Inflammatory macrophage treated with lipopolysaccharide for 1 hour (primary cell): ENCODE data around the gene ARL13B.
"Not testable (repeated sequence)": the region's sequence is repeated elsewhere in the genome, so short reads cannot be mapped to it uniquely, and the experiment has no call there.

Source experiments
- DNase-seq, 2 donors: peaks; one replicate each; pipeline ENCODE4 v3.0.0-alpha.2; 2020 to 2022

ARL13B gene

GRCh38 chr3:93979850-93980676, at the start of gene ARL13B:
Gene ARL13B, plus strand, starts transcription at chr3:93980155. Its CDS starts 269 bp downstream, at chr3:93980424.
- DNase-seq: peak; percentile 96 to 98

DNA sequence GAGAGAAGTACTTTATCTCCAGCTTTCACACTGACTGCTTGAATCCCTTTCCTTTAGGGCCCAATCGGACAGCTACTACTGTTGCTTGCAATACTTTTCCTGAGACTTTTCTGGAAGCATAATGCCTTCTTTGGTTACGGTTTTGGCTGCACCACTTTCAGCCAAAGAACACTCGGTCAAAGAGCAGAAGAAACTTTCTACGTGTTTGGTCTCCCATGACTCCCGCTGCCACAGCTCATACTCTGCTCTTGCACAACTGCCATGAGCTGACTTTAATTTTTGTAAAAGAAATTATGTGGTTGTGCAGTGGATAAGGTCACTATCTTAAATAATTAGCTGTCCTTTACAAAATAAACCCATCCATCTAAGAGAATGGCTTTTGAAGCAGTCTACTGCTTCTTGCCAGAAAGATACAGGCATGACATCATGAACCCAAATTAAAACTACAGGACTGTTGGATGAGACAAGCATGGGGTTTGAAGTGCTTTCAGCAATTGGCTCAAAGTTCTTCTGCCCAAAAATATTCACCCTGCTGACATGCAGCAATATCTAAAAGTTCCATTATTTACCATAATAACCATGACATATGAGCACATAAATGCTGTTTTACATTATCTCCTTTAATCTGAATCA, 48.2 kb upstream of the ARL13B start:
- DNase-seq: no peak

GRCh38 chr3:93934366-93935046, 45.4 kb upstream of the ARL13B start:
- no peak for DNase-seq

- no peak for DNase-seq
Observed at GRCh38 chr3:93936549-93936948, 43.4 kb upstream of the ARL13B start.

GRCh38 chr3:93937485-93937884, 42.5 kb upstream of the ARL13B start:
- DNase-seq: not testable (repeated sequence)

GRCh38 chr3:93949958-93950357, 30.0 kb upstream of the ARL13B start:
- DNase-seq: not testable (repeated sequence)

- no peak for DNase-seq
Observed at GRCh38 chr3:93961026-93961425, 18.9 kb upstream of the ARL13B start.

DNA sequence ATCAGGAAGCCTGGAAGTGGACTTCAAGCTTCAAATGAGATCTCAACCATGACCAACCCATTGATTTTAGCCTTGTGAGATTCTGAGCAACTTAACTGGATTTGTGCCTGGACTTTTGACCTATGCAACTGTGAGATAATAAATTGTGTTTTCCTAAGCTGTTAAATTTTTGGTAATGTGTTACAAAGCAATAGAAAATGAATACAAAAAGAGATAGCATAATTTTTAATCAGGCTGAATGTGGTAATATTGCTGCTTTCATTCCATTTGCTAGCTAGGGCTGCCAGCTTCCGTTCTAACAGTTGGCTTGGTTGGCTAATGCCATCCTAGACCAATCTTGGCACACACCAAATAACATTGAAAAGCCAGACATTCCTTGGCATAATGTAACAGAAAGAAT, 18.5 kb upstream of the ARL13B start:
- DNase-seq: no peak

GRCh38 chr3:93962798-93963197, 17.2 kb upstream of the ARL13B start:
- no peak for DNase-seq

GRCh38 chr3:93965106-93965505, 14.8 kb upstream of the ARL13B start:
- not testable (repeated sequence) for DNase-seq

- no peak for DNase-seq
Observed at GRCh38 chr3:93969443-93969842, 10.5 kb upstream of the ARL13B start.

DNA sequence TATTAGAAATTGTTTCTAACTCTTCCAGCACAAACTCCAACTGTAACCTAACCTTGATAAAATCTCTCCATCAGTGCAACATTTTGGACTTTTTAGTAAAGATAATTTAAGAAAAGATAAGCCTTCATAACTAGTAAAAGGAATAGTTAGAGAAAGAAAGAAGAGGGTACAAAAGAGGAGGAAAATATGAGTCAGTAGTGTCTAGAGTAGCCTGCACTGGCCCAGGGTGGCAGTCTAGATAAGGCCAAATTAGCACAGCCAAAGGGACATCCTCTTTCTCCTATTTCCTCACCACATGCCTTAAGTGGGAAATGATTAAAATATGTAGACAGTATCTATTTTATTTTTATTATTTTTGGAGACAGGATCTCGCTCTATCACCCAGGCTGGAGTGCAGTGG, 10.0 kb upstream of the ARL13B start:
- DNase-seq: no peak

GRCh38 chr3:93973131-93974126, 6.5 kb upstream of the ARL13B start, which contains the start of gene PROS1:
Gene PROS1, minus strand, starts transcription at chr3:93973896. Its CDS starts 147 bp downstream, at chr3:93973749.
- DNase-seq: peak; percentile 70 to 77

GRCh38 chr3:93981649-93982048, 1.7 kb downstream of the ARL13B start:
- DNase-seq: no peak

- no peak for DNase-seq
Observed at GRCh38 chr3:93983408-93983807, 3.5 kb downstream of the ARL13B start.

DNA sequence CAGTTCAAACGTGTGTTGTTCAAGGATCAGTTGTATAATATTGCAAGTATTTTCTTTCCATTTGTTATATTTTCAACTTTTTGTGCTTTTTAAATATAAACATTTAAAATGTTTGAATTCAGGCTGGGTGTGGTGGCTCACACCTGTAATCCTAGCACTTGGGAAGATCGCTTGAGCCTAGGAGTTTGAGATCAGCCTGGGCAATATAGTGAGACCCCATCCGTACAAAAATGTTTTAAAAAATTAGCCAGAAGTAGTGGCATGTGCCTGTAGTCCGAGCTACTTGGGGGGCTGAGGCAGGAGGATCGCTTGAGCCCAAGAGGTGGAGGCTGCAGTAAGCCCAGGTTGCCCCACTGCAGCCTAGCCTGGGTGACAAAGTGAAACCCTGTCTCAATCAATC, 4.7 kb downstream of the ARL13B start:
- DNase-seq: no peak

DNA sequence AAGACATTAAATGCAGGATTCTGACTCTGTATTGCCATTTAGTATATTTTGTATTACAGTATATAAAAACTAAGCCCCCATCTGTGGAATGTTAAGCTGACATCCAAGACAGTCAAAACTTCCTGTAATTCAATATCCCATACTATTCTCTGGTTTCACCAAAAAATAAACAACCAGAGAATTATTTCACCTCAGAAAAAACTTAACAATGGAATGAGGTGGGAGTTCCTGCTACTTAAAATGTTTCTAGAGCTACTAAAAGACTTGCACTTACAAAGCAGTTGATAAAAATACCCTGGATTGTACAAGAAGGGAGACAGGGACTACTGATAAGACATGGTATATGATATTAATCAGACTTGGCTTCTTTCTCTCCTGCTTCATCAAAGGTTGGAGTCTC, 8.3 kb downstream of the ARL13B start:
- no peak for DNase-seq

- DNase-seq: no peak
Observed at GRCh38 chr3:93988764-93989163, 8.8 kb downstream of the ARL13B start.

GRCh38 chr3:93989241-93989640, 9.3 kb downstream of the ARL13B start:
- DNase-seq: no peak

GRCh38 chr3:93991631-93992030, 11.7 kb downstream of the ARL13B start:
- no peak for DNase-seq

DNA sequence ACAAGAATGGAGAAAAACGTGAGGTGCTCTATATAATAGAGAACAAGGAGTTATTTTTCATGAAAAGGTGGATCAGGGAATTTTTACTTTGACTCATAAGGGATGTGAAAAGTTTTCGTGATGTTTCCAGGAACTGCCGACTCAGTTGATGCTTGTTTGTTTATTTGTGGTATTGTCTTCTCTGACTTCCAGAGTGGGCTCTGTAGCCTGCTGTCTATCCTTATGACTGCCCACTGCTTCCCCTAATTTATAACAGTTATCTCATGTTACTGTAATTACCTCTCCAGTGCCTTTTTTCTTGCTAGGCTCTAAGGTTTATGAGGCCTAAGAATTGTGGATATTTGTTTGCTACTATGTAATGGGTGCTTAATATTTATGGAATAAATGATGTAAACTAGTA, 12.3 kb downstream of the ARL13B start:
- no peak for DNase-seq

DNA sequence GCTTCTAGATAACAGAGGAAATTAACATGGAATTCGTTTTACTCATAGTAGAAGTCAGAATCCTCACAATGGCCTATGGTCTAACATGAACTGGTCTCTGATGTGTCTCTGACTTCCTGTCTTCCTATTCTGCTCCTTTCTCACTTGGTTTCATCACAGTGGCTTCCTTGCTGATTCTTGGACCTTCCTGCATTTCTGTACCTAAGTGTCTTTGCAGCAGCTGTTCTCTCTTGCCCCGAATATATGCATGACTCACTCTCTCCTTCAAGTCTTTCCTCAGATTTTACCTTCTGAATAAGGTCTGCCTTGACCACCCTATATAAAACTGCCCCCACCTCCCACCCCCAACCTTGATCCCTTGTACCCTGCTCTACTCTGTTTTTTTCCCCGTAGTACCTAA, 14.1 kb downstream of the ARL13B start:
- DNase-seq: no peak
